GM18508 (cell line): ENCODE measurements around the gene SORBS2.

ENCODE experiments used
- ATAC-seq: cut with Tn5 transposase; IDR thresholded peaks from one replicate; pipeline ENCODE4 v1.9.1; 2021; ENCODE audit warnings: moderate number of reproducible peaks; ENCODE audit not compliant: insufficient read depth, unreplicated experiment

The SORBS2 gene

GRCh38 chr4:185805979-185806378 lies 6.0 kb downstream of the SORBS2 start:
- no peak for ATAC-seq

GRCh38 chr4:185805262-185805802 lies 6.7 kb downstream of the SORBS2 start:
- no peak for ATAC-seq

- no peak for ATAC-seq
Observed at GRCh38 chr4:185803022-185803421, 9.0 kb downstream of the SORBS2 start.

- ATAC-seq, result no peak
Observed at GRCh38 chr4:185801471-185801870, 10.5 kb downstream of the SORBS2 start.

- no peak for ATAC-seq
Observed at GRCh38 chr4:185800266-185800945, 11.6 kb downstream of the SORBS2 start.

- ATAC-seq, result no peak
Observed at GRCh38 chr4:185799442-185799841, 12.6 kb downstream of the SORBS2 start.

GRCh38 chr4:185797596-185798338 lies 14.2 kb downstream of the SORBS2 start:
- no peak for ATAC-seq

GRCh38 chr4:185797018-185797417 lies 15.0 kb downstream of the SORBS2 start:
- no peak for ATAC-seq

GRCh38 chr4:185796176-185796575 lies 15.8 kb downstream of the SORBS2 start:
- ATAC-seq, result no peak

GRCh38 chr4:185794637-185795036 lies 17.4 kb downstream of the SORBS2 start:
- no peak for ATAC-seq

GRCh38 chr4:185793716-185794115 lies 18.3 kb downstream of the SORBS2 start:
- ATAC-seq, result no peak

GRCh38 chr4:185793116-185793485 lies 18.9 kb downstream of the SORBS2 start:
- no peak for ATAC-seq

GRCh38 chr4:185792384-185793115 lies 19.4 kb downstream of the SORBS2 start:
- no peak for ATAC-seq

GRCh38 chr4:185787926-185788679 lies 23.9 kb downstream of the SORBS2 start:
- ATAC-seq, result no peak

- ATAC-seq, result no peak
Observed at GRCh38 chr4:185786422-185786821, 25.6 kb downstream of the SORBS2 start.

- ATAC-seq, result no peak
Observed at GRCh38 chr4:185783574-185783973, 28.4 kb downstream of the SORBS2 start.

GRCh38 chr4:185782523-185782922 lies 29.5 kb downstream of the SORBS2 start:
- no peak for ATAC-seq

GRCh38 chr4:185781555-185782215 lies 30.3 kb downstream of the SORBS2 start:
- no peak for ATAC-seq

- no peak for ATAC-seq
Observed at GRCh38 chr4:185780472-185780871, 31.5 kb downstream of the SORBS2 start.

- no peak for ATAC-seq
Observed at GRCh38 chr4:185779517-185779916, 32.5 kb downstream of the SORBS2 start.
